GM19035 (cell line): Measurements from ENCODE around the gene KIAA1958.

Source experiments
- ATAC-seq: cut with Tn5 transposase; IDR thresholded peaks from one replicate; pipeline ENCODE4 v1.9.1; 2021; ENCODE audit not compliant: unreplicated experiment

Gene KIAA1958

GRCh38 chr9:112486221-112487007 is at the start of gene KIAA1958:
Gene KIAA1958 (plus strand): TSS chr9:112486827. CDS start chr9:112574081, 87,254 bp downstream.
- peak; percentile 93 for ATAC-seq

- no peak for ATAC-seq
These were observed 49.2 kb upstream of the KIAA1958 start for GRCh38 chr9:112437406-112437805.

GRCh38 chr9:112439171-112439570 is 47.5 kb upstream of the KIAA1958 start:
- ATAC-seq: no peak

- ATAC-seq: no peak
These were observed 46.8 kb upstream of the KIAA1958 start for GRCh38 chr9:112439825-112440224.

GRCh38 chr9:112443200-112443599 is 43.4 kb upstream of the KIAA1958 start:
- no peak for ATAC-seq

- no peak for ATAC-seq
These were observed 43.0 kb upstream of the KIAA1958 start for GRCh38 chr9:112443636-112444035.

GRCh38 chr9:112445196-112445595 is 41.4 kb upstream of the KIAA1958 start:
- no peak for ATAC-seq

- no peak for ATAC-seq
These were observed 40.5 kb upstream of the KIAA1958 start for GRCh38 chr9:112446080-112446479.

- no peak for ATAC-seq
These were observed 40.1 kb upstream of the KIAA1958 start for GRCh38 chr9:112446526-112446925.

- no peak for ATAC-seq
These were observed 39.3 kb upstream of the KIAA1958 start for GRCh38 chr9:112447283-112447761.

GRCh38 chr9:112462855-112463254 is 23.8 kb upstream of the KIAA1958 start:
- ATAC-seq: no peak

GRCh38 chr9:112465352-112465751 is 21.3 kb upstream of the KIAA1958 start:
- no peak for ATAC-seq

- no peak for ATAC-seq
These were observed 13.6 kb upstream of the KIAA1958 start for GRCh38 chr9:112472996-112473395.

GRCh38 chr9:112473986-112474385 is 12.6 kb upstream of the KIAA1958 start:
- ATAC-seq: no peak

- no peak for ATAC-seq
These were observed 11.3 kb upstream of the KIAA1958 start for GRCh38 chr9:112475318-112475717.

GRCh38 chr9:112477330-112477729 is 9.3 kb upstream of the KIAA1958 start:
- ATAC-seq: no peak

- no peak for ATAC-seq
These were observed 7.4 kb upstream of the KIAA1958 start for GRCh38 chr9:112479221-112479620.

GRCh38 chr9:112484607-112485006 is 2.0 kb upstream of the KIAA1958 start:
- no peak for ATAC-seq

GRCh38 chr9:112485574-112485973 is 1.1 kb upstream of the KIAA1958 start:
- ATAC-seq: no peak

- peak; percentile 42 for ATAC-seq
These were observed 576 bp downstream of the KIAA1958 start for GRCh38 chr9:112487008-112487798.

GRCh38 chr9:112487799-112488340 is 1.2 kb downstream of the KIAA1958 start:
- no peak for ATAC-seq
